GM18868 (cell line): Measurements from ENCODE around the gene XKR3.
"Not testable (repeated sequence)": the region's sequence is repeated elsewhere in the genome, so short reads cannot be mapped to it uniquely, and the experiment has no call there.

Experiments used
- ATAC-seq: cut with Tn5 transposase; IDR thresholded peaks from one replicate; pipeline ENCODE4 v1.9.1; 2021; ENCODE audit warnings: mild to moderate bottlenecking, moderate library complexity; ENCODE audit not compliant: unreplicated experiment

The XKR3 gene

DNA sequence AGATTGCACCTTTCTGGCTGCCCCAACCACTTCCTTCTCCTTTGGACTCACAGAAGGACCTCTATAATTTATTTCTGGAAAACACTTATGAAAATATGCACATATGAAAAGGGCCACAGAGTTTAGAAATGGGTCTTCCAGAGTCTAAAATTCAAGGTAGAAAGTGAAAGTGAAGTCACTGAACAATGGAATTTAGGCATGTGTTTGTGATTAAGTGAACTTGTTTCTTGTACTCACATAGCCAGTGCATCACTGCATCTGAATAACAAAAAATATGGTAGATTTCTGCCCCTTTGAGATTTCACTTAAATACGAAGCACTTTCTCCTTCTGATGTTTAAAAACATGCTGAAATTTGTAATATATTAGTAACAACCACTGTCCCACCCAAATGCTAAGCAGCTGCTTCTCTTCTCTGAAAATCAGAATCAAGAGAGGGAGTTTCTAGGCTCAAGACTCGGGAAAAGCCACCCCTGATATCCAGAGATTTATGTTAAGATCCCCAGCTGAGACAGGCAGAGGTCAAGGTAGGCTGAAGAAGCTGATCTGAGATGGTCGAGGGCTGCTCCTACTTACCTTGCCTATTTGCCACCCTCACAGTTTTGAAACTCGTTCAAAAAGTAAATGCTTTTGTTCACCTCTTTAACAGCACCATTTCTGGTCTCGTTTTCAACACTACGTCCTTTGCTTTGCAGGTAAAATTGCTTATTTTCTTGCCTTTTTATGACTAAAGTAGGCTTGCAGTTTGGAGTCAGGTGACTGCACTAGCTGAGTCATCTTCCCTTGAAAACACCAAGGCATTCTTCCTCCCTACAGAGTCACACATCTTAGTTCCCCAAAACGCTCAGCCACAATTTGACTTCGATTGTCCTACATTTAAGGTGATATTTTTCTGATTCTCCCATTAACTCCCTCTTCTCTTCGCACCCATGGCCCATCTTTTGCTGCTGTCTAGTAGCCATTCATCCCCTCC lies at the start of gene XKR3:
Gene XKR3, minus strand, starts transcription at position 696 of the 972 bp plus-strand sequence. CDS start 17,338 bp downstream, outside the sequence.
- peak; percentile 86 for ATAC-seq

DNA sequence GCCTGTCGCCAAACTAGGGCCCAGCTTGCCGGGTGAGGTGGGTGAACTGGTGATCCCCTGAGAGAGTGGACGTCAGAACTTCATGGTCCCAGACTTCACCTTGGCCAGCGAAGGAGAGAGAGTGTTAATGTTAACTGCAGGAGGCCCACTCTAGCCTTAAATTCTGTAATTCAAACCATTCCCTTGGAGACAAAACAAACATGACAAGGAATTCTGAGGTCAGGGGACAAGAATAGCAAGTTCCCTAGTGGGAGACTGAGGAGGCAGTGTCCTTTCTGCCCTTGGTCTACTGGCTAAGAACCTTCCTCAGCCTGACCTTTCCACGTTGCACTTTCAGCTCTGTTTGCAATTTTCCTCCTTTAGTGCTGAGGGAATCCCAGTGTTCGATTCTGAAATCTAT lies 44.4 kb upstream of the XKR3 start:
- ATAC-seq = not testable (repeated sequence)

DNA sequence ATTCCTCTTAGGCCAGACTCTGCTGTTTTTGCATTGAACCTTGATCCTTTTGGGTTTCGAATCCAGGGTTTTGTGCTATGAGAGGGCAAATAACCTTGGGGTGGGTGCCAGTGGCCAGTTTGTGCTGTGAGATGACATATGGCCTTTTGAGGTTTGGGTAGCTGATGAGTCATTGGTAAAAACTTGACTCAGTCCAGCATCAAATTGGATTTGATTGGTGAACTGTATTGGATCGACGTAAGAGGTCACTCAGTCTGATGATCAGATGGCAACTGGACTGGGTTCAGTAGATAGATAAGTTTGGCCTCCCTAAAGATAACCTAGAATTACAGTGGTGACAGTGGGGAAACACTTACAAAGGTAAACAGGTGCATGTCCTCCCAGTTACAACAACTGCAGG lies 41.0 kb upstream of the XKR3 start:
- ATAC-seq = no peak

DNA sequence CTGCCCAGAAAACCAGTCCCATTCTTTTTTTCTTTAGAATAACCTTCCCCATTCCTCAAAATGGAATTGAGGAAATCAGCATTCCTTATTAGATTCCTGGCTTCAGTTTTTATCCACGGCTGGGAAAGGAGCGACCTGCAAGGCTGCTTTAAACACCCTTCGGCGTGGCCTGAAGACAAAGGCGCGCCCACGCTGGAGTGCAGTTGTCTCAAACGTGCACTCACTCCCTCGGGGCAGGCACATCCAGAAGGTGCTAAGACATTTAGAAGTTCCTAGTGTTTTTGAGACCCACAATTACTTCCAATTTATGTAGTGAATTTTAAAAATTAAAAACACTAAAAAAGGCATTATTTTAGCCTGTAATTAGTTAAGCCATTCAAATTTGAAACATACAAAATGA lies 31.6 kb upstream of the XKR3 start:
- ATAC-seq = not testable (repeated sequence)

GRCh38 chr22:16854631-16855030 lies 29.4 kb upstream of the XKR3 start:
- no peak for ATAC-seq

DNA sequence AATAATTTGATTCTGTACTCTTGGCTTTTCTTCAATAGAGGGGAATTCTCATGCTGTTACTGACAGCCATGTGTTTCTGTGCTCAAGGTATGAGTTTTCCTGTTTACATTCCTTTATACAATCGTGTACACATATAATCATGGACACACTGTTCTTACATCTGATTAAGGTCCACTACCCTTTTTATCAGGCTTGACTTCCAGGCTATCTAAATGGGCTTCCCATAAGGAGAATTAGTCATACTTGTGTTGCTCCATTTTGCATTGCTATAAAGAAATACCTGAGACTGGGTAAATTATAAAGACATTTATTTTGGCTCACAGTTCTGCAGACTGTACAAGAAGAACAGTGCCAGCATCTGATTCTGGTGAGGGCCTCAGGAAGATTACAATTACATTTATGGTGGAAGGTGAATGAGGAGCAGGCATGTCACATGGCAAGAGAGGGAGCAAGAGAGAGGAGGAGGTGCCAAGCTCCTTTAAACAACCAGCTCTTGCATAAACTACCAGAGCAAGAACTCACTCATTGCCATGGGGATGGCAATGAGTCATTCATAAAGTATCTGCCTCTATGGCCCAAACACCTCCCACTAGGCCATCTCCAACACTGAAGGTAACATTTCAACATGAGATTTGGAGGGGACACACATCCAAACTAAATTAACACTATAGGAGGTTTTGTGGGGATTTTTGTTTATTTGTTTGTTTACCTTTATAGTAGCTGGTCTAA lies 26.2 kb upstream of the XKR3 start:
- ATAC-seq = not testable (repeated sequence)

DNA sequence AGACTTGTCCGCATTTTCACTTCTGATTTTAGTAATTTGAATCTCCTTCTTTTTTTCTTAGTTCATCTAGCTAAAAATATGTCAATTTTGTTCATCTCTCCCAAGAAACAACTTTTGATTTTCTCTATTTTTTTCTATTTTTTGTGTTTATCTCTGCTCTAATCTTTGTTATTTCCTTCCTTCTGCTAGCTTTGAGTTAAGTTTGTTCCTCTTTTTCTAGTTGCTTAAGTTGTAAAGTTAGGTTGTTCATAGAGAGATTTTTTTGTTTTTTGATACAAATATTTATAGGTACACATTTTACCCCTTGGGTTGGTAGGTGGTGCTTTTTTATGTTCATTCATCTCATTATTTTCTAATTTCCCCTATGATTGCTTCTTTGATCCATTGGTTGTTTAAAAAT lies 22.1 kb upstream of the XKR3 start:
- no peak for ATAC-seq

GRCh38 chr22:16845881-16846280 lies 20.7 kb upstream of the XKR3 start:
- no peak for ATAC-seq

- no peak for ATAC-seq
Measured at GRCh38 chr22:16845465-16845864, 20.3 kb upstream of the XKR3 start.

DNA sequence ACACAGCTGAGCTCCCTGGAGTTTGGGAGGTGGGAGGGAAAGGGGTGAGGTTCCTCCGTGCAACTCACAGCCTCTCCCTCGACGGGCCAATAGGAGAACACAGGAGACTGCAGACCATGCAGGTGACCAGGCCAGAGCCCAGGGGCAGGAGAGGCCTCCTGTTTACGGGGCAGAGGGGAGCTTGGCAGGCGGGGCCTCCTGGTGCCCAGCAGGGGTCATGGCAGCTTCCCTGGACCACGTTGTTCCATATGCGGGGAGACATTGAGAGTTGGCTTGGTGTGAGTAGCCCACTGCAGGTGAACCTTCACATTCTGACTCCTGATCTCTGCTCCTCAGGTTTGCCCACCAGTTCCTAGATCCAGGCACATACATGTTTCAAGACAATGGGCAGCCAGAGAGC lies 19.3 kb upstream of the XKR3 start:
- ATAC-seq = no peak

DNA sequence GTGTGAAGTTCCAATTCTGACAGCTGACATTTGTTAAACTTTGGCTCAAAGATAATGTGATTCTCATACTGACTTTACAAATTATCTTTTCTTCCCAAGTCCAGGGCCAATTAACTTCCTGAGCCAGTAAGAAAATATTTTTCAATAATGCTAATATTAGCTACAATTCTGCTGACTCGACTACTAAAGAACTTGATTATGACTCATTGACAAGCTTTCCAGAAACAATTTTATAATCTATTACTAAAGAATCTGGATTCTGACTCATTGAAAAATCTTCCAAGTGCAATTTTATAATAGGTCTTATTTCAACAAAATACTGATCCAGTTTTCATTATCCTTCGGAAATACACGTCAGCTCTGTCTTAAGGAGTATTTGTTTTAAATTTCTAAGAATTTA lies 12.9 kb upstream of the XKR3 start:
- no peak for ATAC-seq

GRCh38 chr22:16834971-16835370 lies 9.8 kb upstream of the XKR3 start:
- no peak for ATAC-seq

DNA sequence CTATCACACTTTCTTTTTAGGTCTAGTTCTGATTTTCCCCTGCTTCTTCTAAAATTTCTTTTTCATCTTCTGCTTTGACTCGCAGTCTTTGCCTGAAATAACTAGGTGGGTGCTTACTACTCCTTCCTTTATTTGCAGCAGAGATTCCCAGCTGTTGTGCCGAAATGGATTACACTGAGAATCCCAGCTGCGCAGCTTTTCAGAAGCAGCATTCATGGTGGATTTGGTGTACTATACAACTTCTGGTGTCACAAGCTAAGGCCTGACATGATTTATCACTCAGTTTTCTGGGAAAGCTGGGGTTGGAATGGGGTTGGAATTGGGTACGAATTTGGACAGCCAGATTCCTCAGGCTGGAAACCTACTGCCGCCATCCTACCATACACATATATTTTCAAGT lies 6.0 kb upstream of the XKR3 start:
- ATAC-seq = no peak

- no peak for ATAC-seq
Measured at GRCh38 chr22:16829985-16830384, 4.8 kb upstream of the XKR3 start.

DNA sequence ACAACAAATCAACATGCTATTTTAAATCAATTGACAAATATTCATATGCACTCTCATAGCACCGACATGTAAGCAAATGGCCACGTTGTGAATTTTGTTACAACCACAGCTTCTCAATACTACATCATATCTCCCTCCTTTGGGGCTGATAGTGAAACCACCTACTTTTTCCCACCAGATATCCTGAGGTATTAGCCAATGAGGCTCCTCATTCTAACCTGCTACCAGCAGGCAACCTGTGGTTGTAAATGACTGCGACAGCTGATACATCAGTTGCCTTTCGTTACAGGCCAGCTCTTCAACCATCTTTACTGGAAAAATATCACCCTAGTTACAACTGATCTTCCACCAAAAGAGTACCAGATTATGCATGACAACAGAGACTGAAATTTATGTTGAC lies 3.7 kb upstream of the XKR3 start:
- ATAC-seq = no peak

DNA sequence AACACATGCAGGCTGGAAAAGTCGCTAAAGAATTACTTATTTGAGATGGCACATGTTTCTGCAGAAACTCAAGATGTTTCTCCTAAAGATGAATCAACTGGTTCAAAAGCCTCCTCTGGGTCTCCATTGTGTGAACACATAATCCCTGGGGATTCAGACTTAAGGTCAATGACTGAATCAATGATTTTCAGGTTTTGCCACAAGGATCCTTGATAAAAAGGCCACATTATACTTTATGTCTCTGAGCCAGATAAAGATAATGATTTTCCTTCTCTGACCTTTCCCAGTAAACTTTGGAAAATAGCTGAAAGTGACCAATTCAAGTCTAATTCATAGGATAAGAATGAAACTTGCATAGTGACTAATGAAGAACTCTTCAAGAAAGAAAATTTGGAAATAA lies 2.3 kb upstream of the XKR3 start:
- ATAC-seq = no peak

GRCh38 chr22:16819249-16819648 lies 6.0 kb downstream of the XKR3 start:
- no peak for ATAC-seq

DNA sequence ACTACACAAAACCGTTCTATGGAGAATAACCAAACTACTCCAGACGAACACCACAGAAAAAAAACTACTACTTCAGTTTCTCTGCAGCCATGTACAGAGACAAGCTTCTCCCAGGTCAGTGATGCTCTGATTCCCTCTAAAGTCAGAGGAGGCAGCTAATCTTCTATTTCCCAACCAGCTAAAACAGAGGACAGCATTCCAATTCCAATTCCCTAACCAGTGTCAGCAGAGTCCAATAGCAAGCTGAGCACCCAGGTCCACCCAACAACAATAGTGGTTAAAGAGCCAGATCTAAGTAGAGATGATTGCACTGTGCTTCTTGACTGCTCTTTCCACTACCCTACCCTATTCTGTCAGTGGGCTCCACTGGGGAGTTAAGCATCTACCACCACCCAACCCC lies 6.7 kb downstream of the XKR3 start:
- no peak for ATAC-seq

DNA sequence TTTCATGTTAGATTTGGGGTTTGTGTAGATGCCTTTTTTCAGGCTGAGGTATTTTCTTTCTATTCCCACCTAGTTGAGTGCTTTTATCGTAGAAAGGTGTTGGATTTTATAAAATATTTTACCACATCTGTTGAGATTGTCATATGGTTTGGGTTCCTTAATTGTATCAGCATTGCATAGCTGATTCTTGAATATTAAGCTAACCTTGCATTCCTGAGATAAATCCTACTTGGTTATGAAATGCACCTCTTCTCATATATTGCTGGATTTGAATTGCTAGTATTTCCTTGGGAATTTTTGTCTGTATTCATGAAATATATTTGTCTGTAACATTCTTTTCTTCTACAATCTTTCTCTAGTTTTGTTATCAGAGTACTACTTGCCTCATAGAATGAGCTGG lies 10.1 kb downstream of the XKR3 start:
- ATAC-seq = no peak

GRCh38 chr22:16810188-16810802 lies 14.9 kb downstream of the XKR3 start:
- no peak for ATAC-seq

DNA sequence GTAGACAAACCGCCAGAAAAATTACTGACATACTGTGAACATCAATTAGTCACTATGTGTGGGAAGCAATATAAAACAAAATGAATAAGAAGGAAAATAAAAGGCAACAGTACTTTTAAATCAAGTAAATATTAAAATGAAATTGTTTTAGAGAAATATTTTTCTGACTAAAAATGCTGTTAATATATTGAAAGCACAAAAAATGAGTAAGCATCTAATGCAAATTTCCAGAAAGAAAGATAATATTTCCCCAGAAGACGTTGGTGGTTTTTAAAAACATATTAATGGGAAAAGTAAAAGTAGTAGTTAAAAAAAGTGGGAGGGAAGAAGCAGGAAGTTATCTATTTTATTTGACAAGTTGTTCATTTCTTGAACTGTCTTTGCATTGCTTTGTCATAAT lies 16.5 kb downstream of the XKR3 start:
- no peak for ATAC-seq

DNA sequence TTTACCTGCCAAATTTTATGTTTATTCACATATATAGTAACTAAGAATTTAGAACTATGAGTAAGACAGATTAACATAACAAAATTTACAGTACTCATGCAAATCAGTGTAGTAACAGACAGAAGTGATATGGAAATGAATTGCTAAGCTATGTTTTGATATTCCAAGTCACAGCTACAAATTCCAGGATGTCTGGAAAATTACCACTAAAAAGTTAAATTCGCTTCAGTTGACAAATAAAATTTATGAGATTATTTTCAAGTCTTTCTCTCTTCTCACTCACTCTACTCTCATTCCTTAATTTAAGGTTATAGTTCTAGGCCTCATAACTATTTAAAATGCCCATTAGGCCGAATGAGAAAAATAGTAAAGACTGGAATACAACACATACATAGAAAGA lies 18.1 kb downstream of the XKR3 start:
- ATAC-seq = no peak
